HepG2 (cell line): Measurements from ENCODE around the gene STAT5A. TPM values are rescaled to one million over a fixed set of nuclear protein-coding genes. Genes with fewer than 3 reads are reported as not detected.
A peak's percentile ranks its signal among the peaks of the same experiment; 100 is the strongest.

Source experiments
- ARHGAP35 ChIP-seq: sonication (generic); formaldehyde crosslinking; IDR thresholded peaks from 2 replicates; pipeline ENCODE4 v1.9.0; 2022; ENCODE audit warnings: mild to moderate bottlenecking, inconsistent platforms, moderate library complexity, missing genetic modification reagents, borderline replicate concordance
- CENPX ChIP-seq: sonication (generic); formaldehyde crosslinking; IDR thresholded peaks from 2 replicates; pipeline ENCODE4 v1.9.0; 2021; ENCODE audit warnings: mild to moderate bottlenecking, missing genetic modification reagents, moderate library complexity
- KMT2B ChIP-seq: IDR thresholded peaks from 2 replicates; pipeline ENCODE4 v1.6.1; 2016; ENCODE audit warnings: missing genetic modification reagents, missing compliant biosample characterization
- MXI1 ChIP-seq: IDR thresholded peaks from 3 replicates; pipeline ENCODE4 v1.6.1; 2012; ENCODE audit warnings: low read depth, low read length, inconsistent platforms, borderline replicate concordance
- NONO ChIP-seq, 2 experiments: fragments of 450-650 bp in 1 of 2; sonication (generic) in 1 of 2; formaldehyde crosslinking in 1 of 2; IDR thresholded peaks in 1 of 2; conservative IDR thresholded peaks in 1 of 2; 2 replicates each; pipeline versions ENCODE4 v1.6.1 to v1.8.0; 2017 to 2022; ENCODE audit warnings: mild to moderate bottlenecking in 1 of 2, missing genetic modification reagents in 1 of 2, moderate library complexity in 1 of 2
- SIN3B ChIP-seq: fragments of 150-350 bp; IDR thresholded peaks from 2 replicates; pipeline ENCODE4 v1.6.1; 2014; ENCODE audit warnings: low read length
- SMAD9 ChIP-seq: sonication (generic); formaldehyde crosslinking; IDR thresholded peaks from 2 replicates; pipeline ENCODE4 v1.5.1; 2020; ENCODE audit warnings: mild to moderate bottlenecking, missing genetic modification reagents
- TARDBP ChIP-seq: sonication (generic); formaldehyde crosslinking; IDR thresholded peaks from 2 replicates; pipeline ENCODE4 v1.8.0; 2022; ENCODE audit warnings: mild to moderate bottlenecking, missing genetic modification reagents
- TP53 ChIP-seq: sonication (generic); formaldehyde crosslinking; conservative IDR thresholded peaks from 2 replicates; pipeline ENCODE4 v1.4.0; 2020; ENCODE audit warnings: missing genetic modification reagents
- ZNF12 ChIP-seq: sonication (generic); formaldehyde crosslinking; IDR thresholded peaks from 2 replicates; pipeline ENCODE4 v1.5.0; 2020; ENCODE audit warnings: missing genetic modification reagents
- ZNF296 ChIP-seq: sonication (generic); formaldehyde crosslinking; conservative IDR thresholded peaks from 2 replicates; pipeline ENCODE4 v1.5.0; 2020; ENCODE audit warnings: mild to moderate bottlenecking, missing genetic modification reagents
- ZNF3 ChIP-seq: IDR thresholded peaks from 2 replicates; pipeline ENCODE4 v1.7.0; 2017; ENCODE audit warnings: inconsistent platforms
- ZNF446 ChIP-seq: sonication (generic); formaldehyde crosslinking; IDR thresholded peaks from 2 replicates; pipeline ENCODE4 v1.5.0; 2020; ENCODE audit warnings: mild to moderate bottlenecking, missing genetic modification reagents
- ZNF558 ChIP-seq: sonication (generic); formaldehyde crosslinking; IDR thresholded peaks from 2 replicates; pipeline ENCODE4 v1.9.0; 2022; ENCODE audit warnings: mild to moderate bottlenecking, missing genetic modification reagents, borderline replicate concordance
- ZNF749 ChIP-seq: sonication (generic); formaldehyde crosslinking; IDR thresholded peaks from 2 replicates; pipeline ENCODE4 v1.8.0; 2022; ENCODE audit warnings: mild to moderate bottlenecking, missing genetic modification reagents, moderate library complexity, borderline replicate concordance
- ZSCAN9 ChIP-seq: IDR thresholded peaks from 2 replicates; pipeline ENCODE4 v1.6.1; 2016; ENCODE audit warnings: borderline replicate concordance
- polyA plus RNA-seq, 8 experiments: library from polyadenylated mRNA; depleted of rRNA in 3 of 8; stranded (reverse) in 7 of 8; unstranded in 1 of 8; fragments of >200 nt; fragmentation: Illumina TruSeq in 4 of 8; extraction: Trizol in 4 of 8; gene quantifications; 2 replicates each; pipeline versions ENCODE4 v1.2.1 to v1.2.3, GENCODE V29; 2011 to 2016; ENCODE audit warnings: low read depth in 4 of 8, missing spikeins in 1 of 8, mixed read lengths in 1 of 8; ENCODE audit not compliant: insufficient read depth in 1 of 8
- total RNA-seq, 5 experiments: library from RNA; depleted of rRNA; stranded (reverse); fragments of >200 nt; fragmentation: Illumina TruSeq; extraction: Trizol; gene quantifications; 2 replicates each; pipeline ENCODE4 v1.2.3, GENCODE V29; 2016; ENCODE audit warnings: low read depth in 1 of 5
- TF ChIP-seq, protein P1 (sequence below): sonication (generic); formaldehyde crosslinking; IDR thresholded peaks from 2 replicates; pipeline ENCODE4 v1.9.0; 2021; ENCODE audit warnings: missing genetic modification reagents, borderline replicate concordance
- TF ChIP-seq, protein P2 (sequence below): IDR thresholded peaks from 2 replicates; pipeline ENCODE4 v1.6.1; 2018; ENCODE audit warnings: missing genetic modification reagents
- TF ChIP-seq, protein P3 (sequence below): IDR thresholded peaks from 2 replicates; pipeline ENCODE4 v1.6.1; 2016; ENCODE audit warnings: low read depth, borderline replicate concordance
- TF ChIP-seq, protein P4 (sequence below): sonication (generic); formaldehyde crosslinking; IDR thresholded peaks from 2 replicates; pipeline ENCODE4 v1.4.0; 2020; ENCODE audit warnings: missing genetic modification reagents

The STAT5A gene
- total and polyA plus RNA-seq, 2 of the 13 experiments (the other 11 are each of a cell fraction or from before 2014, with no cell fraction given) = 1.4 to 4.1 TPM

DNA sequence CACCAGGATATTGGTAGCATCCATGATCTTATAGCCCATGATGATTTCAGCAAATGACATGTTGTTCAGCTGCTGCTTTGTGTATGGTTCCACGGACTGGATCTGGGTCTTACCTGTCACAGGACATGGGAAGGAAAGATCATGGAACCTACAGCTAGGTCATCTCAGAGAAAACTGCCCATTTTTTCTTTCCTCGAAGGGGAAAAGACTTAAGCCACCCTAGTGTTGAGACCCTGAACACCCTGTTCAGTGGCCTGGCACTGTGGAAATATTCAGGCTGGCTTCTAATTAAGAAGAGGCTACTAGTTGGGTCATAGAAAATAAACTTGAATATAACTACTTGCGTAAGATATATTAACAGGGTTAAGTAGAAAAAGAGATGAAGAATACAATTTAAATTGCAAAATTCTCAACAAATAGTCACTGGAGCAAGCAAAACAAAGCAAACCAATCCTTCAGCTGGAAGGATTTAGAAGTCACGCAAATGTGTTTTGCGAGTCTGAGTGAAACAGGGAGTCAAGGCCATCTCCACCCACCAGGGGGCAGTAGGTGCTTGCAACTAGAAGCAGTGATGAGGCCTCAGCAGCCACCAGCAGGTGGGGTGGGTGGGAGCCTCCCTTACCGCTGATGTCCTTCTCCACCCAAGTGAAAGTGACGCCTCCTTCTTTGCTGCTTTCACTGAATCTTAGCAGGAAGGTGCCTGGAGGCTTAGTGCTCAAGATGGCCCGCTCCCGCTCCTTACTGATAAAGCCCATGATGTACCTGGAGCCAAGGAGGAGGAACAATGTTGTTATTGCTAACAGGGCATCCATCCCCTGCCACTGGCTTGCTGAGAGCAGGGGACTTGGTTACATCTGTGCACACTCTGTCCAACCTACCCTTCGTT is 34.3 kb downstream of the STAT5A start (continued):
- no peak for TF ChIP-seq ZNF3 (CRISPR knock-in tag)
- TF ChIP-seq, protein P1, sequence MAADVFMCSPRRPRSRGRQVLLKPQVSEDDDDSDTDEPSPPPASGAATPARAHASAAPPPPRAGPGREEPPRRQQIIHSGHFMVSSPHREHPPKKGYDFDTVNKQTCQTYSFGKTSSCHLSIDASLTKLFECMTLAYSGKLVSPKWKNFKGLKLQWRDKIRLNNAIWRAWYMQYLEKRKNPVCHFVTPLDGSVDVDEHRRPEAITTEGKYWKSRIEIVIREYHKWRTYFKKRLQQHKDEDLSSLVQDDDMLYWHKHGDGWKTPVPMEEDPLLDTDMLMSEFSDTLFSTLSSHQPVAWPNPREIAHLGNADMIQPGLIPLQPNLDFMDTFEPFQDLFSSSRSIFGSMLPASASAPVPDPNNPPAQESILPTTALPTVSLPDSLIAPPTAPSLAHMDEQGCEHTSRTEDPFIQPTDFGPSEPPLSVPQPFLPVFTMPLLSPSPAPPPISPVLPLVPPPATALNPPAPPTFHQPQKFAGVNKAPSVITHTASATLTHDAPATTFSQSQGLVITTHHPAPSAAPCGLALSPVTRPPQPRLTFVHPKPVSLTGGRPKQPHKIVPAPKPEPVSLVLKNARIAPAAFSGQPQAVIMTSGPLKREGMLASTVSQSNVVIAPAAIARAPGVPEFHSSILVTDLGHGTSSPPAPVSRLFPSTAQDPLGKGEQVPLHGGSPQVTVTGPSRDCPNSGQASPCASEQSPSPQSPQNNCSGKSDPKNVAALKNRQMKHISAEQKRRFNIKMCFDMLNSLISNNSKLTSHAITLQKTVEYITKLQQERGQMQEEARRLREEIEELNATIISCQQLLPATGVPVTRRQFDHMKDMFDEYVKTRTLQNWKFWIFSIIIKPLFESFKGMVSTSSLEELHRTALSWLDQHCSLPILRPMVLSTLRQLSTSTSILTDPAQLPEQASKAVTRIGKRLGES = no peak
- TF ChIP-seq ZNF558 (CRISPR knock-in tag) = no peak
- TF ChIP-seq, protein P2, sequence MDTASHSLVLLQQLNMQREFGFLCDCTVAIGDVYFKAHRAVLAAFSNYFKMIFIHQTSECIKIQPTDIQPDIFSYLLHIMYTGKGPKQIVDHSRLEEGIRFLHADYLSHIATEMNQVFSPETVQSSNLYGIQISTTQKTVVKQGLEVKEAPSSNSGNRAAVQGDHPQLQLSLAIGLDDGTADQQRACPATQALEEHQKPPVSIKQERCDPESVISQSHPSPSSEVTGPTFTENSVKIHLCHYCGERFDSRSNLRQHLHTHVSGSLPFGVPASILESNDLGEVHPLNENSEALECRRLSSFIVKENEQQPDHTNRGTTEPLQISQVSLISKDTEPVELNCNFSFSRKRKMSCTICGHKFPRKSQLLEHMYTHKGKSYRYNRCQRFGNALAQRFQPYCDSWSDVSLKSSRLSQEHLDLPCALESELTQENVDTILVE (CRISPR knock-in tag) = 0 out of 2 replicates have a peak, but pooled peaks have one; percentile 59
- peak; percentile 57; the same call in 1 of the 2 replicates for TF ChIP-seq KMT2B (CRISPR knock-in tag)
- peak; percentile 64; the same call in 1 of the 2 replicates for TF ChIP-seq SIN3B
- peak; percentile 88; the same call in 1 of the 2 replicates for TF ChIP-seq ZSCAN9 (CRISPR knock-in tag)
- peak; percentile 59; the same call in 1 of the 3 replicates for TF ChIP-seq MXI1
- TF ChIP-seq CENPX (CRISPR knock-in tag) = no peak
- no peak for TF ChIP-seq ZNF12 (CRISPR knock-in tag)
- 0 out of 2 replicates have a peak, but pooled peaks have one; percentile 50 for TF ChIP-seq ARHGAP35 (CRISPR knock-in tag)
- TF ChIP-seq, protein P3, sequence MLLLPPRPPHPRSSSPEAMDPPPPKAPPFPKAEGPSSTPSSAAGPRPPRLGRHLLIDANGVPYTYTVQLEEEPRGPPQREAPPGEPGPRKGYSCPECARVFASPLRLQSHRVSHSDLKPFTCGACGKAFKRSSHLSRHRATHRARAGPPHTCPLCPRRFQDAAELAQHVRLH = peak; percentile 97
- TF ChIP-seq ZNF446 (CRISPR knock-in tag) = no peak
- no peak for TF ChIP-seq ZNF296
- peak; percentile 46; the same call in 1 of the 2 replicates for TF ChIP-seq ZNF749 (CRISPR knock-in tag)
- TF ChIP-seq, protein P4, sequence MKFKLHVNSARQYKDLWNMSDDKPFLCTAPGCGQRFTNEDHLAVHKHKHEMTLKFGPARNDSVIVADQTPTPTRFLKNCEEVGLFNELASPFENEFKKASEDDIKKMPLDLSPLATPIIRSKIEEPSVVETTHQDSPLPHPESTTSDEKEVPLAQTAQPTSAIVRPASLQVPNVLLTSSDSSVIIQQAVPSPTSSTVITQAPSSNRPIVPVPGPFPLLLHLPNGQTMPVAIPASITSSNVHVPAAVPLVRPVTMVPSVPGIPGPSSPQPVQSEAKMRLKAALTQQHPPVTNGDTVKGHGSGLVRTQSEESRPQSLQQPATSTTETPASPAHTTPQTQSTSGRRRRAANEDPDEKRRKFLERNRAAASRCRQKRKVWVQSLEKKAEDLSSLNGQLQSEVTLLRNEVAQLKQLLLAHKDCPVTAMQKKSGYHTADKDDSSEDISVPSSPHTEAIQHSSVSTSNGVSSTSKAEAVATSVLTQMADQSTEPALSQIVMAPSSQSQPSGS (CRISPR knock-in tag) = peak; percentile 83
- no peak for TF ChIP-seq TP53 (CRISPR knock-in tag)
- no peak for TF ChIP-seq SMAD9 (CRISPR knock-in tag)
- TF ChIP-seq TARDBP = peak; percentile 58; the same call in 1 of the 2 replicates
- TF ChIP-seq NONO (IDR thresholded peaks at IDR 0.05) = no peak
- peak; percentile 69; the same call in 1 of the 2 replicates for TF ChIP-seq NONO (CRISPR knock-in tag; conservative IDR thresholded peaks at IDR 0.05)
